ENCODE measurements around the gene CDIP1.

The CDIP1 gene

DNA sequence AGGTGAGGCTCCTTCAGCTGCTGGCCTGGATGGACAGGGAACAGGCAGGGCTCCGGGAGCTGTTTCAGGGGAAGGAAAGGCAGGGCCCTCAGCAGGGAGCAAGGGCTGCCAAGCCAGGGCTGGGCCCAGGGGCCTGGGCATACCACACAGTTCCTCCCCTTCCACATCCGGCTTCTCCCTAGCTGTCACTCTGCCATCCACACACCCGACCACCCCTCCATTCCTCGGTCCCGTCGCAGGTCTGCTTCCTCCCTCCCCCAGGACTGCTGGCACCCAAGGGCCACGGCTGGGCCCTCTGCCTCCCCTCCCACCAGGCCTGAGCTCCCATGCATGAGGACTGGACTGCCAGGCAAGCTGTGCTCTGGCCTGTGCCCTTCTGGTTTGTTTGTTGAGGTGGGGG is 24.0 kb downstream of the CDIP1 start:
- no peak for DNase-seq (ENCODE audit: low spot score)

DNA sequence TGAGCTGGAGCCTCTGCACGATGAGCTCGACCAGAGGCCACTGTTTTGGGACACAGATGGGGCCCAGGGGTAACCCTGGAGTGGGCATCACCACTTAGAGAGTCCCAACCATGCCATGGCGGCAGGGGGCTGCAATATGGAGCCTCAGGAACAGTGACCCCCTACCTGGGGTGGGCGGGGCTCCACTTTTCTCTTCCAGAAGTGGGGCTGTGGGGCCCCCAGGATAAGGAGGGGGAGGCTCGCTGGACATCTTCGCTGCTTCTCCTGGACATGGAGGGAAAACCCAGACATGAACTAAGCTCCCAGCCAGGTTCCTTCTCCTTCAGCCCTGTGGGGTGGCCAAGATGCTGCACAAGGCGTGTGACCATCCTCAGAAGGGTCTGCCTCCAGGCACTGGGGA is 24.7 kb downstream of the CDIP1 start:
- DNase-seq (ENCODE audit: low spot score), result no peak

DNA sequence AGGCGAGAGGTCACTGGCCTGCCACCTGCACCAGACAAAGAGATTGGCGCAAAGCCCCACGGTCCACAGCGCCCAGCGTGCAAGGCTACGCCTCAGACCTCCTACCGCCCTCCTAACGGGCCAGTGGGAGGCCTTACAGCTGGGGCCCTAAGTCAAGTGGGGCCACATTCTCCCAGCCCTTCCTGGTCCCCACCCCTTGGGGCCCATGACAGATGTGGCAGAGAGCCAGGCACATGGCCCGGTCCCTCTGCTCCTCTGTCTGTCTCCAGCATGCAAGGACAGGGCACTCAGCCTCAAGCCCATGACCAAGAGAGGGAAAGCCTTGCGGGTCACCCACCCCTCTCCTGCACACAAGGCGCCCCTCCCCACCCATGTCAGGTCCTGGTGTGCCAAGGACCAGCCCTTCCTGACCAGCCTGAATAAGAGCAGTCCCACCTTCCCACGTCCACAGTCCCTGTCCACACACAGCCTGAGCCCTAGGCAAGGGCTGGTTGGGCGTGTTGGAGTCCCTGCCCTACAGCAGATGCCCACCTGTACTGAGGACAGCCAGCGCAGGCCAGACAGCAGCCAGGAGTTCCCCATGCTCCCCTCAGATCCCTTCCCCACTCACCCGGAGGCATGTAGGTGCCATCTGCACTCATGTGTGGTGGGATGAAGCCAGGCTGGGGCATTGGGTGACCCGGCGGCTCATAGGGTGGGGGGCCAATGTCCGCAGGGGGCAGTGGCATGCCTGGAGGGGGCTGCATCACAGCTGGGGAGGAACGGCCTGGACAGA is 25.3 kb downstream of the CDIP1 start:
- no peak for DNase-seq (ENCODE audit: low spot score)

DNA sequence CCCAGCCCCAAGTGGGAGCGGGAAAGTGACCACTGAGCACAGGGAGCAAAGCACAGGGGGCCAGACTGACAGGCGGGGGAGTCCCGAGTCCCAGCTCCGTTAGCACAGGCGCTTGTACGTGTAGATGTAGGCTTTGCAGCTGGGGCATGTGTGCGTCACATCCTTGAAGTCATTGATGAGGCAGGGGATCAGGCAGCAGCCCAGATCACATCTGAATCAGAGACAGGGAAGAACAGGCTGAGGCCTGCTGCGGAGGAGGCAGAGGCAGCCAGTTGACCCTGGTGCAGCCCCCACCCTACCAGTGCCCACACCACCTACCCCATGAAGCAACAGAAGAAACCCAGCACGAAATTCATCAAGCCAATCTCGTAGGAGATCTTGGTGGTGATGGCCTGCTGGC is 26.1 kb downstream of the CDIP1 start:
- no peak for DNase-seq (ENCODE audit: low spot score)

DNA sequence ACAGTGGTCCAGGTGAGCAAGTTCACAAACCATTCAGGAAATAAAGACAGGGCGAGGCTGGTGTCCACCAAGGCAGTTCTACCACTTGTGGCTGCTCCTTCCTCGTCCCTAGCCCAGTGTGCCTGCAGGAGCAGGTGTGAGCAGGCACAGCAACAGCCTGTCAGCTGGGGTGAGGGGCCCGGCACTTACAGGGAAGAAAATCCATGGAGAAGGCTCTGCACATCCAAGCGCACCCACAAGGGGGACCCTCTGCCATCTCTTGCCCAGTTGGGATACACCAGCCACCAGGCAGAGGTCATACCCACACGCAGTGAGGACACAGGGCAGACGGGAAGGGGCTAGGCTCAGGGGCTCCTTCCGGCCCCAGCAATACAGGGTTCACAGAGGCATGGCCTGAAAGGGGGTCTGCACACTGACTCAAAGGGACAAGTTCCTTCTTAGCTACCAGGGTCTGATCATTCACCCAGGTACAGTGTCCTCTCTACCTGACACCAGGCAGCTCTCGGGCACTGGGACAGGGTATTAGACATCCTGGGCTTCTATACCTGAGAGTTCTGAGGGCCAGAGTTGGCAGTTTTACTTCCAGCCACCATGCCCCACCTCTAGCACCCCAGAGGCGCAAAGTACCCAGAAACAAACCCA is 27.0 kb downstream of the CDIP1 start:
- DNase-seq (ENCODE audit: low spot score), result no peak

DNA sequence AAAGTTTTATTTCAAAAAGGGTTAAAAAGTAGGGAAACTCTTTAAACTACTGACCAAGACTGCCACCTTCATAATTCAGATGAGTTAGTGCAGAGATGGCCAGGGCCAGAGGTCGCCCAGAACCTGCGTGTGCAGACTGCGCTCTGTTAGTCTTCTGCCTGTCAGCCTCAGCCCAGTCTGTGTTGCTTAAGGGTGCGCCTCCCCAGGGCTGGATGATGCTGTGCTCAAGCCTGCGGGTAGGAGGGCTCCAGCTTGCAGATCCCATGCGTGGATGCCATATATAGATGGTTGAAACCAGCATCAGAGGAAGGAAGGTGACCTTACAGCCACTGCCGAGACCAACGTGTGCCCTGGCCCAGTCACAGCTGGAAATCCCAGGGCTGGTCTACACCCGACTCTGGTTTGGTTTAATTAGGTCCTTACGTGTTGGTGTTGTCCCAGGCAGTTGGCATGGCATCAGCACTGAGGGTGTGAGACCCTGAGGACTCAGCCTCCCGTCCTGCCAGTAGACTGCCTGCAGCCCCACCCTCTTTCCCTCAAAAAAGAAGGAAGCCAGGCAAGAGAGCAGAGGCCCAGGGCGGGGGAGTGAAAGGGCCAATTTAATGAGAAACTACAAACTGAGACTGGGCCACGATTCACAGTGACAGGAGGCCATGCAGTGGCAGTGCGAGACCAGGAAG is 27.7 kb downstream of the CDIP1 start:
- no peak for DNase-seq (ENCODE audit: low spot score)

DNA sequence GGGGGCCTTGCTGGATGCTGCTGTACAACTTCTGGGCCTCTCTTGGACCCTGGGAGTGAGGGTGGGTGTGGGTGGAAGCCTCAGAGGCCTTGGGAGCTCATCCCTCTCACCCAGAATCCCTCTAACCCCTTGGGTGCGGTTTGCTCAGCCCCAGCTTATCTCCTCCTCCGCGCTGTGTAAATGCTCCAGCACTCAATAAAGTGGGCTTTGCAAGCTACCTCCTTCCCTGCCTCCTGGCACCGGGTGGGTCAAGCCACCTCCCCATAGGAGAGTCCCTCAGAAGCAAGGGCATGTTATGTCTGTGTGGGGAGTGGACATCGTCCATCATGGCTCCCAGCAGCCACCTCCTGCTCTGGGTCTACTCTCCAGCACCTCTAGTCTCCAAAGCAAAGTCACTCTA is 28.4 kb downstream of the CDIP1 start:
- DNase-seq (ENCODE audit: low spot score), result no peak

DNA sequence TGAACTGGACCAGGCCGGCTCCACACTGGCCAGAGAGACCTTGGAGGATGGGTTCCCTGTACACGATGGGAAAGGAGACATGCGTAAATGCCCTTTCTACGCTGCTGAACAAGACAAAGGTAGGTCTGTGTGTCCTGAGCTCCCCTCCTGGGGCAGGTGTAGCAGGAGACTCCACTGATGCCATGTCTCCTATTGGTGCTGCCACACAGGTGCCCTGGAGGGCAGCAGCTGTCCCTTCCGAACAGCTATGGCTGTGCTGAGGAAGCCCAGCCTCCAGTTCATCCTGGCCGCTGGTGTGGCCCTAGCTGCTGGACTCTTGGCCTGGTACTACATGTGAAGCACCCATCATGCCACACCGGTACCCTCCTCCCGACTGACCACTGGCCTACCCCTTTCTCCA is 29.2 kb downstream of the CDIP1 start:
- no peak for DNase-seq (ENCODE audit: low spot score)

DNA sequence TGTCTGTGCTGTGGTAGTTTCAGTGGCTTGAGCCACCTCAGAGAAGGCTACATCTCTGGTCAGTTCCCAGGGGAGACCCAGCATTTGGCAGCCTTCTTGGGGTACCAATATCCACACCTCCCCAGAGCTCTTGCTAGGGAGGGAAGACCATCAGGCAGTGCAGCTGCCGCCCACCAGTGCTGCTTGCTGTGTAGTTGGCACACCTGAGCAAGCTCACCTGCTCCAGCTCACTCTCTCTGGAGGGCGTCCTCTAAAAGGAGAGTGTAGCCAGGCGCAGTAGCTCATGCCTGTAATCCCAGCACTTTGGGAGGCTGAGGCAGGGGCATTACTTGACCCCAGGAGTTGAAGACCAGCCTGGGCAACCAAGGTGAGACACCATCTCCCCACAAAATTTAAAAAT is 29.8 kb downstream of the CDIP1 start:
- DNase-seq (ENCODE audit: low spot score), result no peak

DNA sequence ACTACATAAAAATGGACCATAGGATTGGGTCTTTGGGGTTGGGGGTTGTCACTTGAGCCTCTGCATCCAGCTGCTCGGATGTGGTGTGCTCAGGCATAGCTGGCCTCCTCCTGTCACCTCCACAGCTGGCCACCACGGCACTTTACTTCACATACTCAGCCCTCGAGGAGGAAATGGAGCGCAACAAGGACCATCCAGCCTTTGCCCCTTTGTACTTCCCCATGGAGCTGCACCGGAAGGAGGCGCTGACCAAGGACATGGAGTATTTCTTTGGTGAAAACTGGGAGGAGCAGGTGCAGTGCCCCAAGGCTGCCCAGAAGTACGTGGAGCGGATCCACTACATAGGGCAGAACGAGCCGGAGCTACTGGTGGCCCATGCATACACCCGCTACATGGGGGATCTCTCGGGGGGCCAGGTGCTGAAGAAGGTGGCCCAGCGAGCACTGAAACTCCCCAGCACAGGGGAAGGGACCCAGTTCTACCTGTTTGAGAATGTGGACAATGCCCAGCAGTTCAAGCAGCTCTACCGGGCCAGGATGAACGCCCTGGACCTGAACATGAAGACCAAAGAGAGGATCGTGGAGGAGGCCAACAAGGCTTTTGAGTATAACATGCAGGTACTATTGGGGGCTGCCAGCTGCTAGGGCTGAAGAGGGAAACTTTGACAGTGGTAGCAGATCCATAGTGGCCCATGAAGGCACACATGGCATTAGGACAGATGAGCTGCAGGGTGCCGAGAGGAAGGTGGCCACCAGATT is 30.8 kb downstream of the CDIP1 start:
- DNase-seq (ENCODE audit: low spot score), result no peak

DNA sequence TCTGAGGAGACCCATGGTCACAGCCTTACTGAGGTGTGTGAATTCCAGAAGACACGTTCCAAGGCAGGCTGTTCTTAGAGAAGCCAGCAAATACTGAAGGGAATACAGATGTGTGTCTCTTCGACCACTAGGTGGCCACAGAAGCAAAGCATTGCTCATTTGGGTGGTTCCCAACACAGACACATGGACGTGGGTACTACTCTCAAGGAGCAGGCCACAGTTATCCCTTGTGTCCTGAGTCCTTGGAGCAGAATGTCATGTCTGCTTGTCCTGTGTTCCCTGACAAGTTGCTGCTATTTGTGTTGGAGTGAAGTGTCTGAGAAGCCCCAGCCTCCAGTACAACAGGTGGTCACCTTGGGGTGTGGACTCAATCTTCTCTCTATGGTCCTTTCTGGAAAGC is 32.1 kb downstream of the CDIP1 start:
- DNase-seq (ENCODE audit: low spot score), result peak; percentile 95

DNA sequence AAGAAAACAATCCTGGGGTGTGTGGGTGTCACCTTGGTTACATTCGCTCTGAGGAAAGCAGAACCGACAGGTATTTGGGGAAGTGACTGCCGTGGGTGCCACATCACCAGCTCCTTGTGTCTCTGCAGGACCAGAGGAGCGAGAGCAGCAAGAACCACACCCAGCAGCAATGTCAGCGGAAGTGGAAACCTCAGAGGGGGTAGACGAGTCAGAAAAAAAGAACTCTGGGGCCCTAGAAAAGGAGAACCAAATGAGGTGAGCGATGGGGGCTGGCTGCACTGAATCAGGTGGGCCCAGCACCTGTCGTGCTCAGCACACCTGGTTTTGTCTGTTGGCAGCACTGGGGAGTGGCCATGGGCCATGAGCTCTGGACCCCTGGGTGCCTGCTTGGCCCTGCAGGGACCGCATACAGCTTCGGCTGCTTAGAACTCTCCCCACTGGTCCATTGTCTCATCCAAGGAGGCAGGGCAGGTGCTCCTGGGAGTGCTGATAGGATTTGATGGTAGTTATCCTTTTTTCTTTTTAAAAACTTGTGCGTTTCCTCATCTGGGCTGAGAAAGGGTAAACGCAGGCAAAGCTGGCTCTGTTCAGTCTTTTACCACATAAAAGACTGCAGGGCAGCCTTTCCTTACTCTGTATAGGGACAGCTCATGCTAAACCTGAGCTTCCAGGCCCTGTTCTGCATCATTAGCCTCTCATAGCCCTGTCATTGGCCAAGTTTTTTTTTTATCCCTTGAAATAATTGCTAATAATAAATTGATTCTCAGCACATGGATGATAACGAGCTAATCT is 33.0 kb downstream of the CDIP1 start:
- no peak for DNase-seq (ENCODE audit: low spot score)

DNA sequence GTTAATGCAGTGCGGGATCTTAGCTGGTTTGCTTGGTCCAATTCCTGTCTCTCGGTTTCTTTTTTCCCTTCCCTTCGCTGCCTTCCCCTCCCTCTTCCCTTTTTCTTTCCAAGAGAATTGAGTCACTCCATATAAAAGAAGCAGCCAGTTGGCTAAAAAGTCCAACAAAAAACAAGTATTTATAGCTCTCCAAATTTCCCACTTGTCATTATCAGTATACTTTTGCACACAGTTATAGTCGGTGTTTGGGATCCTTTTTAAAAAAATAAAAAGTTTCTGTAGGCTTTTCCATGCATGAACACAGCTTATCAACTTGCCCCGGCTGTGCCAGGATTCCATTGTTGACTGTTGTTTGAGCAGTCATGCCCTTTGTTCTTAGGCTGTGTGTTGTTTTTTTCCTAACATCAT is 37.5 kb downstream of the CDIP1 start:
- peak; percentile 88 for DNase-seq (ENCODE audit: low spot score)

DNA sequence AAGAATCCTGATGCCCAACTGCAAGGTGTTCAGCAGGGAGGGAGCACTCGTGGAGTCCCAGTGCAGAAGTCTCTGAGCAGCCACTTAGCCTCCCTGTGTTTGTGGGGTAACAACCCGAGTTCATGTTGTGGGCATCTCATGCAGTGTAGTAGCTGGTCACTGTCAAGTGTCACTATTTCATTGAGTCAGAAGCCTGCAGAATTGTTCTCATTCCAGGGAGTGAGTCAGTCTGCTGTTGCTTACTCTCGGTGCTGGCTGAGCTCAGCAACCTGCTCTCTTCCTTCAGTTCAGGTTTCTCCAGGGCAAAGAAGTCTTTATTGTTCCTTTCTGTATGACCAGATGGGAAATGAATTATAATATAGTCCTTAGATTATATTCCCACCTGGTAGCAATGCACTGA is 38.3 kb downstream of the CDIP1 start:
- DNase-seq (ENCODE audit: low spot score), result peak; percentile 86

DNA sequence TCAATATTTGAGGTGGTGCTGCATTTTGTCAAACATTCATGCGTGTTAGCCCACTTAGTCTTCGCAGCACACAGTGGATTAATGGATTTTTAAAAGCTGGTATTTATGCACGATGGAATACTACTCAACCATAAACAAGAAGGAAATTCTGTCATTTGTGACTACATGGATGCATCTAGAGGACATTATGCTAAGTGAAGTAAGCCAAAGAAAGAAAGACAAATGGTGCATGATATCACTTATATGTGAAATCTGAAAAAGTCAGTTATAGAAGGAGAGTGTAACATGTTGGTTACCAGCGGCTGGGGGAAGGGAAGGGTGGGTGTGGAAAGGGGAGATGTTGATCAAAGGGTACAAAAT is 39.4 kb downstream of the CDIP1 start:
- no peak for DNase-seq (ENCODE audit: low spot score)

DNA sequence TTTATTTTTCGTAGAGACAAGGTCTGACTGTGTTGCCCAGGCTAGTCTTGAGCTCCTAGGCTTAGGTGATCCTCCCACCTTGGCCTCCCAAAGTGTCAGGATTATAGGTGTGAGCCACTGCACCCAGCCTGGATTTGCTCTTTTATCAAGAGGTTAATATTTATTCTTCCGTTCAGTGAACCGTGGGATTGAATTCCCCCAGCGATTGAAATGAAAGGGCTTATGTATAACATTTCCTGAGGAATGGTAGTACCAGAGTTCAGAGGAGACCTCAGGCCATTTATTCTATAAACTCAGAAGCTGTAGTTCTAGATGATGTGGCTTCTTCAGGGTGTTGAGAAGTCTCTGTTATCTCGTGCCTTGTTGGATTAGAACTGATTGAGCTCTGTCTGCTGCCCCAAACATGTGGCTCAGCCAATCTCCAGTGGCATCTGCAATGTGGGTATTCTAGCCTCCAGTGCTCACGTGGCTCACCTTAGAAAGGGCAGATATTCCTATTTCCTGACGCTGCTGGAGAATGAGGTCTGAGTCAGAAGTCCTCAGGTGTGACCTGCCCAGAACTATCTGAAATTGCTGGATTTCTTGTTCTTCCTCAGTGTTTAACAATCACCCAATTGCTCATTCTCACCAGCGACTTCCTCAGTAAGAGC is 39.9 kb downstream of the CDIP1 start:
- no peak for DNase-seq (ENCODE audit: low spot score)

DNA sequence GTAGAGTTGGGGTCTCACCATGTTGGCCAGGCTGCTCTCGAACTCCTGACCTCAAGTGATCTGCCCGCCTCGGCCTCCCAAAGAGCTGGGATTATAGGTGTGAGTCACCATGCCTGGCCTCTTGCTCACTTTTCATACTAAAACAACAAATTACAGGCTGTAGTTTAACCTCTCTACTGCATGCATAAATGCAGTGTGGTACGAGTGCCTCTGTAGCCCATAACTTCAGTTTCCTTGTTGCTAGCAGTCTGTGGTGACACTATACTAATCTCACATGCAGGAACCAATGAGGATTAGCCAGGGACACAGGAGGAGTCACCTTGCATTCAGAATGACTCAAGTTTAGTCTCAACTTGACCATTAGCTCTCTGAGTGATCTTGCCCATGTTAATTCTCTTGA is 42.3 kb downstream of the CDIP1 start:
- DNase-seq (ENCODE audit: low spot score), result no peak

DNA sequence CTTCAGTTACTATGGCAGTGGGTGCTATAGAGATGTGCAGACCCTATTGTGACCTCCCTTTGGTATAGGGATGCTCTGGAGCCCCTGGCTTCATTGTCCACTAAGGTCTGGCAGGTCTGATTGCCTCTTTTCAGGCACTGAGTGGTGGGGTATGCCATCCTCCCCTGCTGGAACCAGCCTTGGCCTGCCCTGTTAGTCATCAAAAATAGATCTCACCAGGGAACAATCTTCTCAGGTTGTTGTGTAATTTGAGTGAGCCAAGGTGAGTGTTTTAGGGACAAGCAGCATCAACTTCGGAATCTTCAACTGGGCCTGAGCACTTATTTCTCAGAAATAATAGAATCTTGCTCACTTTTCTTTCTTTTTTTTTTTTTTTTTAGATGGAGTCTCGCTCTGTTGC is 42.8 kb downstream of the CDIP1 start:
- DNase-seq (ENCODE audit: low spot score), result no peak

DNA sequence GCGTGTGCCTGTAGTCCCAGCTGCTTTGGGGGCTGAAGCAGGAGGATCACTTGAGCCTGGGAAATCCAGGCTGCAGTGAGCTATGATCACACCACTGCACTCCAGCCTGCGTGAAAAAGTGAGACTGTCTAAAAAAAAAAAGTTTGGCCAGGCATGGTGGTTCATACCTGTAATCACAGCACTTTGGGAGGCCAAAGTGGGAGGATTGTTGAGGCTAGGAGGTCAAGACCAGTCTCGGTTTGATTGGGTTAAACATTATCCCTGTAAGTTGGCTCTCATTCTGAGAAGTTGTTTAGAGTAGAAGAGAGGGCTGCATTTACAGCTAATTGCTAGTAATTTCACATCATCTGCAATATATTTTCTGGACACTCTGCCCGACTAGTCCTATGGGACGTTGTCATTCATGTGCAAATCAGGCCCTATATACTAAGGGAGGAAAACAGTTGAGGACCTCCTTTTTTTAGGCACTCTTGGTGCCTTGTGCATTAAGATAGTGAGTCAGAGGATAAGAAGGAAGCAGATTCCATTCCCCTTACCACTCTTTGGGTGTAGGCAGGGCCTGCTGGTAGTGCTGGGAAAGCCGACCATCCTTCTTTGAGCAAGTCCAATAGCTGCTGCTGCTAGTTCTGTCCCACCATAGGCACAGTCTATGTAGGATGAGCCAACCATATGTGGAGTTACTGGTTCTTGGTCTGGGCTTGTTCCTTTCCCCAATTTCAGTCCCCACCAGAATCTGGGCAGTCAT is 43.7 kb downstream of the CDIP1 start:
- no peak for DNase-seq (ENCODE audit: low spot score)

DNA sequence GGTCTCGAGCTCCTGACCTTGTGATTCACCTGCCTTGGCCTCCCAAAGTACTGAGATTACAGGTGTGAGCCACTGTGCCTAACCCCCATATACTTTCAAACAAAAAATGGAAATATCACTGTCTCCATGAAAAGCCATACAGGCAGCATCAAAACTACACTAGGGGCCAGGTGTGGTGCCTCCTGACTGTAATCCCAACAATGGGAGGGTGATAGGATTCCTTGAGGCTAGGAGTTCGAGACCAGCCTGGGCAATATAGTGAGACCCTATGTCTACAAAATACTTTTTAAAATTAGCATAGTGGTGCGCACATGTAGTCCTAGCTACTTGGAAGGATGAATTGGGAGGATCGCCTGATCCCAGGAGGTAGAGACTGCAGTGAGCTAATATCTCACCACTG is 46.7 kb downstream of the CDIP1 start:
- DNase-seq (ENCODE audit: low spot score), result no peak

DNA sequence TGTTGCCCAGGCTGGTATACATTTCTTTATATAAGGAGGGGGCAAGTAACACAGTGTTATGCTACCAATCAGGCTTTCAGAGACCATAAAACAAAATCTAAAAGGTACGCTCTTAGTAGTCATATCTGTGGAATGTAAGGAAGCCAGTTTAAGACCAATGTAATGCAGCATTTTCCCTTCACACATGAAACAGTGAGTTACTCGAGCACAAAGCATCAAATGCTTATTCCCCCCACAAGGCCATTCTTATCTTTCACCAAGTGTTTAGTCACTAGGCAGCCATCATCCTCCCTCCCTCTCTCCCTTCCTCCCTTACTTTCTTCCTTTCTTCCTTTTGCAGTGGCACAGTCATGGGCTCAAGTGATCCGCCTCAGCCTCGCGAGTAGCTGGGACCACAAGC is 49.5 kb downstream of the CDIP1 start:
- no peak for DNase-seq (ENCODE audit: low spot score)

All from pons (tissue), 1 donor.